Lower leg skin (tissue), 3 donors: ENCODE measurements around the gene MPRIP.

Source experiments
- POLR2A ChIP-seq, 2 donors: fragments of 450-650 bp; IDR thresholded peaks; one replicate each; pipeline ENCODE4 v1.6.1; 2016 to 2017; ENCODE audit warnings: antibody characterized with exemption in 2 of 2, mild to moderate bottlenecking in 1 of 2, moderate library complexity in 1 of 2
- TF ChIP-seq, protein P1 (sequence below), 3 donors: fragments of 450-650 bp; IDR thresholded peaks; one replicate each; pipeline ENCODE4 v1.5.1; 2016; ENCODE audit warnings: antibody characterized with exemption in 3 of 3, mild to moderate bottlenecking in 3 of 3, moderate library complexity in 2 of 3

DNA sequence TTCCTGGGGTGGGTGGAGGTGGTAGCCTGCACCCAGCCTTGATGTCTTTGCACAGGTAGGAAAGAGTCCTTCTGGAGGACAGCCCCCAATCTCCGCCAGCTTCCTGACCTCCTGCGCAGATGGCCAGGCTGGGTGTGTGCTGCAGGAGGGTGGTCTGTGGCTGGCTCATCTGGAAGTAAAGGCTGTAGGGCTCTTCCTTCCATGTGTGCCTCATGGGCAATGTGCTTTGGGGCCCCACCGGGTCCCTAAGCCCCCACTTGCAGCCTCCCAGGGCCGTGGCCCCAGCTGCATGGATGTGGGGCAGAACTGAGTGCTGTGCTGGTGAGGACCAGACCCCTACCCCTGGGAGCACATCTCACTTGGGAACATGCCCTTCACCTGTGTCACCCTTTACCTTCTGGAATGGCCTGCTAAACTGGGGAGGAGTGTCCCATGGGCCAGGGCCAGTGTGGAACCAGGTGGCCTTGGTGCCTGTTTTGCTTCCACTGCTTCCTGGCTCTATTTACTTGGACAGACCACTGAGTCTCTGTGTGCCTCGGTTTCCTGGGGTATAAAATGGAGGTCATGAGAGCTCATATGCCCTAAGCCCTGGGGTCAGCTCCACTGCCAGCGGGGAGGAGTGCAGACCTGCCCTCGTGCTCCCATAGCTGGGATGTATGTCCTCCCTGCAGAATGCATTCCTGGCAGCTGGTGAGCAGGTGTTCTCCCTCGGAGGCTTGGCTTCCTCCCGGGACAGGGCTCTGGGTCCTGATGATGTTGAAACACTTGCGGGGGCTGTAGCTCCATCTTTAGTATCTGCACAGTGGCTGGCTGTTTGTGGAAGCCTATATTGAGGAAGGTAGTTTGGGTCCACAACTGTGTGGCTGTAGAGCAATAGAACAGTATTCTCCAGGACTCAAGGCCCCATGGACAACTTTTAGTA is 18.0 kb downstream of the MPRIP start:
- TF ChIP-seq, protein P1, sequence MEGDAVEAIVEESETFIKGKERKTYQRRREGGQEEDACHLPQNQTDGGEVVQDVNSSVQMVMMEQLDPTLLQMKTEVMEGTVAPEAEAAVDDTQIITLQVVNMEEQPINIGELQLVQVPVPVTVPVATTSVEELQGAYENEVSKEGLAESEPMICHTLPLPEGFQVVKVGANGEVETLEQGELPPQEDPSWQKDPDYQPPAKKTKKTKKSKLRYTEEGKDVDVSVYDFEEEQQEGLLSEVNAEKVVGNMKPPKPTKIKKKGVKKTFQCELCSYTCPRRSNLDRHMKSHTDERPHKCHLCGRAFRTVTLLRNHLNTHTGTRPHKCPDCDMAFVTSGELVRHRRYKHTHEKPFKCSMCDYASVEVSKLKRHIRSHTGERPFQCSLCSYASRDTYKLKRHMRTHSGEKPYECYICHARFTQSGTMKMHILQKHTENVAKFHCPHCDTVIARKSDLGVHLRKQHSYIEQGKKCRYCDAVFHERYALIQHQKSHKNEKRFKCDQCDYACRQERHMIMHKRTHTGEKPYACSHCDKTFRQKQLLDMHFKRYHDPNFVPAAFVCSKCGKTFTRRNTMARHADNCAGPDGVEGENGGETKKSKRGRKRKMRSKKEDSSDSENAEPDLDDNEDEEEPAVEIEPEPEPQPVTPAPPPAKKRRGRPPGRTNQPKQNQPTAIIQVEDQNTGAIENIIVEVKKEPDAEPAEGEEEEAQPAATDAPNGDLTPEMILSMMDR (IDR thresholded peaks at IDR 0.05): no peak
- TF ChIP-seq POLR2A (IDR thresholded peaks at IDR 0.05): no peak
